Trophoblast cell (in vitro differentiated cells and primary cell): ENCODE results near the gene ARCN1.

Experiments
- DNase-seq, 2 donors: peaks; one replicate each; pipeline ENCODE4 v3.0.0-alpha.2; 2016
- H2AFZ ChIP-seq: 2 replicates; pipeline ENCODE4 v1.6.1; 2013; ENCODE audit warnings: low read length, moderate library complexity, mild to moderate bottlenecking; ENCODE audit not compliant: insufficient read depth, poor library complexity
- H2AK5ac ChIP-seq: 2 replicates; pipeline ENCODE4 v1.6.1; 2013; ENCODE audit warnings: mild to moderate bottlenecking, low read length
- H2BK120ac ChIP-seq: 2 replicates; pipeline ENCODE4 v1.6.1; 2013; ENCODE audit warnings: low read length, mild to moderate bottlenecking, moderate library complexity; ENCODE audit not compliant: insufficient read depth, poor library complexity
- H2BK12ac ChIP-seq: 2 replicates; pipeline ENCODE4 v1.6.1; 2013; ENCODE audit warnings: mild to moderate bottlenecking, low read length, moderate library complexity
- H2BK5ac ChIP-seq: 2 replicates; pipeline ENCODE4 v1.6.1; 2013; ENCODE audit warnings: low read length, low read depth, moderate library complexity, mild to moderate bottlenecking; ENCODE audit not compliant: poor library complexity
- H3K14ac ChIP-seq: 2 replicates; pipeline ENCODE4 v1.6.1; 2013; ENCODE audit warnings: mild to moderate bottlenecking, low read length
- H3K18ac ChIP-seq: 2 replicates; pipeline ENCODE4 v1.6.1; 2013; ENCODE audit warnings: mild to moderate bottlenecking, low read length
- H3K23ac ChIP-seq: 2 replicates; pipeline ENCODE4 v1.6.1; 2013; ENCODE audit warnings: low read length
- H3K27ac ChIP-seq: 2 replicates; pipeline ENCODE4 v1.5.1; 2013; ENCODE audit warnings: low read depth, mild to moderate bottlenecking, inconsistent platforms, low read length, moderate library complexity
- H3K27me3 ChIP-seq: 2 replicates; pipeline ENCODE4 v1.6.1; 2013; ENCODE audit warnings: inconsistent platforms, mild to moderate bottlenecking, low read length, moderate library complexity; ENCODE audit not compliant: insufficient read depth
- H3K36me3 ChIP-seq, 2 experiments: 1 replicate in 1 of 2; 2 replicates in 1 of 2; pipeline ENCODE4 v1.6.1; 2013; ENCODE audit warnings: low read length in 2 of 2, mild to moderate bottlenecking in 2 of 2, moderate library complexity in 1 of 2; ENCODE audit not compliant: insufficient read depth in 2 of 2, control insufficient read depth in 1 of 2
- H3K4ac ChIP-seq: 2 replicates; pipeline ENCODE4 v1.6.1; 2013; ENCODE audit warnings: low read depth, mild to moderate bottlenecking, low read length, moderate library complexity
- H3K4me1 ChIP-seq, 2 experiments: 1 replicate in 1 of 2; 2 replicates in 1 of 2; pipeline ENCODE4 v1.6.1; 2013; ENCODE audit warnings: low read length in 2 of 2, mild to moderate bottlenecking in 2 of 2, moderate library complexity in 1 of 2; ENCODE audit not compliant: insufficient read depth in 2 of 2, control insufficient read depth in 1 of 2
- H3K4me2 ChIP-seq: 2 replicates; pipeline ENCODE4 v1.6.1; 2013; ENCODE audit warnings: inconsistent platforms, mild to moderate bottlenecking, low read length, moderate library complexity
- H3K4me3 ChIP-seq: 2 replicates; pipeline ENCODE4 v1.5.1; 2013; ENCODE audit warnings: mild to moderate bottlenecking, low read depth, low read length, inconsistent platforms
- H3K79me1 ChIP-seq: one replicate; pipeline ENCODE4 v1.6.1; 2013; ENCODE audit warnings: low read length
- H3K79me2 ChIP-seq: 2 replicates; pipeline ENCODE4 v1.6.1; 2013; ENCODE audit warnings: low read length, mild to moderate bottlenecking; ENCODE audit not compliant: control insufficient read depth, insufficient read depth, poor library complexity
- H3K9ac ChIP-seq: 2 replicates; pipeline ENCODE4 v1.6.1; 2013; ENCODE audit warnings: mild to moderate bottlenecking, low read length
- H3K9me3 ChIP-seq: 2 replicates; pipeline ENCODE4 v1.6.1; 2013; ENCODE audit warnings: low read depth, mild to moderate bottlenecking, control low read depth, inconsistent platforms, low read length; ENCODE audit not compliant: insufficient read depth
- H4K12ac ChIP-seq: 2 replicates; pipeline ENCODE4 v1.6.1; 2013; ENCODE audit warnings: low read depth, mild to moderate bottlenecking, low read length, moderate library complexity
- H4K8ac ChIP-seq: 2 replicates; pipeline ENCODE4 v1.6.1; 2013; ENCODE audit warnings: low read depth, mild to moderate bottlenecking, low read length, moderate library complexity
- H4K91ac ChIP-seq: one replicate; pipeline ENCODE4 v1.6.1; 2013; ENCODE audit warnings: low read depth, mild to moderate bottlenecking, low read length, moderate library complexity
- WGBS: extraction: QIAGEN DNeasy Blood & Tissue Kit; methylation state at CpG from one replicate; pipeline ENCODE4 v1.1.7; 2013; ENCODE audit warnings: missing lambda C conversion rate; ENCODE audit not compliant: insufficient read length, insufficient coverage; ENCODE audit errors: extremely low coverage; 5-methylcytosine and 5-hydroxymethylcytosine counted together

ARCN1 gene

GRCh38 chr11:118537409-118537980 is 34.7 kb upstream of the ARCN1 start:
- H3K9ac ChIP-seq, result no peak overlapping the region
- no CpG with 5 or more reads among the region's 6 CpGs for WGBS
- H3K27me3 ChIP-seq, result no peaks in the 10 kb centered on the region
- no peaks in the 10 kb centered on the region for H3K9me3 ChIP-seq
- no peak overlapping the region for H3K4ac ChIP-seq
- H2BK5ac ChIP-seq, result no peak overlapping the region
- H3K23ac ChIP-seq, result no peak overlapping the region
- H3K18ac ChIP-seq, result no peak overlapping the region
- no peak overlapping the region for H4K12ac ChIP-seq
- no peak overlapping the region for H4K91ac ChIP-seq
- no peaks in the 10 kb centered on the region for H3K4me1 ChIP-seq
- H3K14ac ChIP-seq, result no peak overlapping the region
- no peaks in the 10 kb centered on the region for H3K79me2 ChIP-seq
- H2BK120ac ChIP-seq, result no peak overlapping the region
- no peak overlapping the region for H2BK12ac ChIP-seq
- H3K27ac ChIP-seq, result no peak overlapping the region
- DNase-seq, result no peak
- no peak overlapping the region for H2AFZ ChIP-seq
- H3K79me1 ChIP-seq, result no peaks in the 10 kb centered on the region
- no peak overlapping the region for H3K4me2 ChIP-seq
- H3K4me3 ChIP-seq, result no peak overlapping the region
- no peak overlapping the region for H4K8ac ChIP-seq
- no peak overlapping the region for H2AK5ac ChIP-seq
- peaks cover 18 to 24% of the 10 kb centered on the region in 2 experiments for H3K36me3 ChIP-seq

DNA sequence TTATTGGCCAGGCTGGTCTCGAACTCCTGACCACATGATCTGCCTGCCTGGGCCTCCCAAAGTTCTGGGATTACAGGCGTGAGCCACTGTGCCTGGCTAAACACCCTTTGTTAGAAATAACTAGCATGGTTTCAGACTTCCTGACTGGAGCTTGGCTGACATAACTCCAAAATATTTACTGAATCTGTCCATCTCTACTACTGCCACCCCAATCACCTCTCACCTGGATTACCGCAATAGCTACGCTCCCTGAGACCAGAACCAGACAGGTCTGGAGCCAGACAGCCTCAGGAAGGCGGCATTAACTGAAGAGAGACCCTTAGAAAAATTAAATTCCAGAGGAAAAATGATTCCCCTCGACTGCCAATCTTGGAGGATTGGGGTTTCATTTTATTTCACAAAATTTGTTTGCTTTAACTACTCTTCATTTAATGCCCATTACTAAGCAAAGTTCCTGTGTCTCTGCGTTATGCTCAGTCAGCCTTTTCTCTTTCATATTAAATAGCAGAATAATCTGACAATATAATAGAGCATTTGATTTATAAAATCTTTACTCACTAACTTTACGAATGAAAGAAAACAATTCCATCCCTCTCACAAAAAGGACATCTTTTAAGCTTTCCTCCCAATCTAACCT is 28.1 kb upstream of the ARCN1 start:
- H3K27me3 ChIP-seq, result no peaks in the 10 kb centered on the region
- H3K27ac ChIP-seq, result no peak overlapping the region
- H4K12ac ChIP-seq, result no peak overlapping the region
- H2BK12ac ChIP-seq, result no peak overlapping the region
- H3K79me2 ChIP-seq, result no peaks in the 10 kb centered on the region
- H3K4ac ChIP-seq, result no peak overlapping the region
- no peak overlapping the region for H3K4me3 ChIP-seq
- H2BK120ac ChIP-seq, result no peak overlapping the region
- H3K18ac ChIP-seq, result no peak overlapping the region
- no peak overlapping the region for H4K91ac ChIP-seq
- H3K23ac ChIP-seq, result no peak overlapping the region
- no peak overlapping the region for H2BK5ac ChIP-seq
- H2AFZ ChIP-seq, result no peak overlapping the region
- no peaks in the 10 kb centered on the region for H3K79me1 ChIP-seq
- peak; percentile 61 to 79 for DNase-seq
- H3K14ac ChIP-seq, result no peak overlapping the region
- no peak overlapping the region for H2AK5ac ChIP-seq
- peaks cover 2 to 3% of the 10 kb centered on the region in 2 experiments for H3K4me1 ChIP-seq
- H4K8ac ChIP-seq, result no peak overlapping the region
- no peaks in the 10 kb centered on the region for H3K9me3 ChIP-seq
- no CpG with 5 or more reads among the region's 8 CpGs for WGBS
- H3K9ac ChIP-seq, result no peak overlapping the region
- peaks cover 6 to 8% of the 10 kb centered on the region in 2 experiments for H3K36me3 ChIP-seq
- no peak overlapping the region for H3K4me2 ChIP-seq

DNA sequence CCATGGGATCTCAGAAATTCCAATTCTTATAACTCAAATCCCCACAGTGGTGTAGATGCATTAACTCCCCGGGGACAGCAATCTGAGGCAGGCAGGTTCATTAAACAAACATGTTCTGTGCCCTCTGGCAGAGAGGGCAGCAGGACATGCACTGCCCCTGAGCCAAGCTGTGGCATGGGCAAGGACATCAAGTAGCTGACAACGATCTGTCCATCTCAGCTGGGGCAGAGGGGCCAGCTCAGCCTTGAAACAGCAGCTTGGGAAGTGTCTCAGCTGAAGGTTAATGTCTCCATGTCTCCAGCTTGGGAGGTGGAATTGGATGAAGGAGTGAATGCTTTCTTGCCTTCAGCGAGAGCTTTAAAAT is 27.6 kb upstream of the ARCN1 start:
- no peak overlapping the region for H2BK5ac ChIP-seq

GRCh38 chr11:118545533-118545932 is 26.7 kb upstream of the ARCN1 start:
- H2AK5ac ChIP-seq, result no peak overlapping the region
- WGBS, result no CpG with 5 or more reads among the region's 5 CpGs
- no peak overlapping the region for H3K9ac ChIP-seq
- no peak overlapping the region for H4K8ac ChIP-seq
- H3K36me3 ChIP-seq, result peaks cover 6 to 8% of the 10 kb centered on the region in 2 experiments
- no peak overlapping the region for H3K14ac ChIP-seq
- no peak overlapping the region for H2BK5ac ChIP-seq
- no peak overlapping the region for H3K4me3 ChIP-seq
- H3K4me1 ChIP-seq, result peaks cover 2 to 3% of the 10 kb centered on the region in 2 experiments
- H3K27me3 ChIP-seq, result no peaks in the 10 kb centered on the region
- no peak overlapping the region for H4K12ac ChIP-seq
- H3K79me2 ChIP-seq, result no peaks in the 10 kb centered on the region
- no peak overlapping the region for H3K4me2 ChIP-seq
- H3K4ac ChIP-seq, result no peak overlapping the region
- no peak overlapping the region for H2AFZ ChIP-seq
- H3K9me3 ChIP-seq, result no peaks in the 10 kb centered on the region
- H3K27ac ChIP-seq, result no peak overlapping the region
- no peak overlapping the region for H3K23ac ChIP-seq
- H2BK120ac ChIP-seq, result no peak overlapping the region
- H3K18ac ChIP-seq, result no peak overlapping the region
- H4K91ac ChIP-seq, result no peak overlapping the region
- DNase-seq, result no peak
- no peak overlapping the region for H2BK12ac ChIP-seq
- no peaks in the 10 kb centered on the region for H3K79me1 ChIP-seq

More for the DNA sequence above, 27.6 kb upstream of the ARCN1 start:
- Histone ChIP-seq H4K12ac (no peak overlapping the region), H3K36me3 (peaks cover 6 to 8% of the 10 kb centered on the region in 2 experiments), H3K4me2 (no peak overlapping the region), H4K8ac (no peak overlapping the region), H2AK5ac (no peak overlapping the region), H3K23ac (no peak overlapping the region), H3K14ac (no peak overlapping the region), H2AFZ (no peak overlapping the region), H3K27ac (no peak overlapping the region), H3K4ac (no peak overlapping the region), H3K79me1 (no peaks in the 10 kb centered on the region), H3K18ac (no peak overlapping the region), H3K9me3 (no peaks in the 10 kb centered on the region), H3K79me2 (no peaks in the 10 kb centered on the region), H3K4me3 (no peak overlapping the region), H4K91ac (no peak overlapping the region), H3K27me3 (no peaks in the 10 kb centered on the region), H2BK120ac (no peak overlapping the region), H3K9ac (peak overlapping the region; percentile 9), H3K4me1 (peaks cover 2 to 3% of the 10 kb centered on the region in 2 experiments), H2BK12ac (no peak overlapping the region)
- no peak for DNase-seq
- no CpG with 5 or more reads among the region's 3 CpGs for WGBS
